ENCODE data around the gene AUTS2. TPM values are rescaled to one million over a fixed set of nuclear protein-coding genes. Genes with fewer than 3 reads are reported as not detected.

AUTS2 gene
- total and polyA plus RNA-seq, 5 donors = 7.0 to 15.4 (median 10.6) TPM

GRCh38 chr7:70334871-70335270, 736.6 kb downstream of the AUTS2 start:
- no peak for DNase-seq
- H3K9me3 ChIP-seq (ENCODE audit: control insufficient read depth, low read length) = no peaks in the 10 kb centered on the region
- 74% methylated on average over 2 of the region's 2 CpGs for WGBS
- no peak overlapping the region for H3K4me3 ChIP-seq (ENCODE audit: low read length)
- H3K27me3 ChIP-seq (ENCODE audit: control insufficient read depth, insufficient read depth) = no peaks in the 10 kb centered on the region
- no peak for ATAC-seq
- intact Hi-C loops (cut with DNase I) = no loop called here
- H3K27ac ChIP-seq (ENCODE audit: low read length) = no peak overlapping the region
- no peaks in the 10 kb centered on the region for H3K4me1 ChIP-seq (ENCODE audit: control insufficient read depth, insufficient read depth, low read length)

GRCh38 chr7:70336536-70336935, 738.3 kb downstream of the AUTS2 start:
- H3K9me3 ChIP-seq (ENCODE audit: control insufficient read depth, low read length) = no peaks in the 10 kb centered on the region
- ATAC-seq (no peak), DNase-seq (no peak)
- H3K27ac ChIP-seq (ENCODE audit: low read length) = no peak overlapping the region
- WGBS = 94% methylated on average over 3 of the region's 3 CpGs
- no peaks in the 10 kb centered on the region for H3K4me1 ChIP-seq (ENCODE audit: control insufficient read depth, insufficient read depth, low read length)
- intact Hi-C loops (cut with DNase I) = no loop called here
- H3K27me3 ChIP-seq (ENCODE audit: control insufficient read depth, insufficient read depth) = no peaks in the 10 kb centered on the region
- no peak overlapping the region for H3K4me3 ChIP-seq (ENCODE audit: low read length)

- intact Hi-C loops (cut with DNase I) = no loop called here
- Histone ChIP-seq H3K9me3 (ENCODE audit: control insufficient read depth, low read length) (no peaks in the 10 kb centered on the region), H3K27ac (ENCODE audit: low read length) (no peak overlapping the region), H3K4me1 (ENCODE audit: control insufficient read depth, insufficient read depth, low read length) (no peaks in the 10 kb centered on the region), H3K27me3 (ENCODE audit: control insufficient read depth, insufficient read depth) (no peaks in the 10 kb centered on the region), H3K4me3 (ENCODE audit: low read length) (no peak overlapping the region)
- DNase-seq = no peak
- no peak for ATAC-seq
- 93% methylated on average over 1 of the region's 1 CpG for WGBS
Observed at GRCh38 chr7:70338015-70338414, 739.7 kb downstream of the AUTS2 start.

GRCh38 chr7:70340236-70340635, 742.0 kb downstream of the AUTS2 start:
- intact Hi-C loops (cut with DNase I) = loop anchor here in 1 of 4 donors (10.0 kb wide), 1 partner anchor 355 kb away; no protein-coding TSS in a partner anchor
- Histone ChIP-seq H3K4me3 (ENCODE audit: low read length) (no peak overlapping the region), H3K27ac (ENCODE audit: low read length) (no peak overlapping the region), H3K4me1 (ENCODE audit: control insufficient read depth, insufficient read depth, low read length) (no peaks in the 10 kb centered on the region), H3K27me3 (ENCODE audit: control insufficient read depth, insufficient read depth) (no peaks in the 10 kb centered on the region), H3K9me3 (ENCODE audit: control insufficient read depth, low read length) (no peaks in the 10 kb centered on the region)
- ATAC-seq (no peak), DNase-seq (no peak)
- WGBS = 94% methylated on average over 3 of the region's 3 CpGs

- 98% methylated on average over 2 of the region's 2 CpGs for WGBS
- no peaks in the 10 kb centered on the region for H3K9me3 ChIP-seq (ENCODE audit: control insufficient read depth, low read length)
- no peaks in the 10 kb centered on the region for H3K27me3 ChIP-seq (ENCODE audit: control insufficient read depth, insufficient read depth)
- H3K4me3 ChIP-seq (ENCODE audit: low read length) = no peak overlapping the region
- intact Hi-C loops (cut with DNase I) = loop anchor here in 1 of 4 donors (10.0 kb wide), 1 partner anchor 353 kb away; no protein-coding TSS in a partner anchor
- ATAC-seq (no peak), DNase-seq (no peak)
- no peak overlapping the region for H3K27ac ChIP-seq (ENCODE audit: low read length)
- no peaks in the 10 kb centered on the region for H3K4me1 ChIP-seq (ENCODE audit: control insufficient read depth, insufficient read depth, low read length)
Observed at GRCh38 chr7:70341446-70341845, 743.2 kb downstream of the AUTS2 start.

- ATAC-seq = no peak
- Histone ChIP-seq H3K4me1 (ENCODE audit: control insufficient read depth, insufficient read depth, low read length) (no peaks in the 10 kb centered on the region), H3K27ac (ENCODE audit: low read length) (no peak overlapping the region), H3K27me3 (ENCODE audit: control insufficient read depth, insufficient read depth) (no peaks in the 10 kb centered on the region), H3K4me3 (ENCODE audit: low read length) (no peak overlapping the region), H3K9me3 (ENCODE audit: control insufficient read depth, low read length) (no peaks in the 10 kb centered on the region)
- intact Hi-C loops (cut with DNase I) = loop anchor here in 1 of 4 donors (10.0 kb wide), 1 partner anchor 351 kb away; no protein-coding TSS in a partner anchor
- DNase-seq = no peak
- 78% methylated on average over 2 of the region's 2 CpGs for WGBS
Observed at GRCh38 chr7:70343519-70343918, 745.2 kb downstream of the AUTS2 start.

- H3K4me1 ChIP-seq (ENCODE audit: control insufficient read depth, insufficient read depth, low read length) = no peaks in the 10 kb centered on the region
- intact Hi-C loops (cut with DNase I) = loop anchor here in 1 of 4 donors (10.0 kb wide), 1 partner anchor 350 kb away; no protein-coding TSS in a partner anchor
- no peak overlapping the region for H3K4me3 ChIP-seq (ENCODE audit: low read length)
- H3K9me3 ChIP-seq (ENCODE audit: control insufficient read depth, low read length) = no peaks in the 10 kb centered on the region
- H3K27ac ChIP-seq (ENCODE audit: low read length) = no peak overlapping the region
- ATAC-seq = no peak
- no peaks in the 10 kb centered on the region for H3K27me3 ChIP-seq (ENCODE audit: control insufficient read depth, insufficient read depth)
- DNase-seq = no peak
- 87% methylated on average over 2 of the region's 2 CpGs for whole genome bisulfite sequencing
Observed at GRCh38 chr7:70344726-70345125, 746.5 kb downstream of the AUTS2 start.

- ATAC-seq (no peak), DNase-seq (no peak)
- H3K4me1 ChIP-seq (ENCODE audit: control insufficient read depth, insufficient read depth, low read length) = no peaks in the 10 kb centered on the region
- no peak overlapping the region for H3K27ac ChIP-seq (ENCODE audit: low read length)
- H3K27me3 ChIP-seq (ENCODE audit: control insufficient read depth, insufficient read depth) = no peaks in the 10 kb centered on the region
- intact Hi-C loops (cut with DNase I) = loop anchor here in 1 of 4 donors (10.0 kb wide), 1 partner anchor 348 kb away; no protein-coding TSS in a partner anchor
- 86% methylated on average over 5 of the region's 5 CpGs for WGBS
- H3K4me3 ChIP-seq (ENCODE audit: low read length) = no peak overlapping the region
- H3K9me3 ChIP-seq (ENCODE audit: control insufficient read depth, low read length) = no peaks in the 10 kb centered on the region
Observed at GRCh38 chr7:70346844-70347462, 748.7 kb downstream of the AUTS2 start.

- intact Hi-C loops (cut with DNase I) = loop anchor here in 1 of 4 donors (10.0 kb wide), 1 partner anchor 347 kb away; no protein-coding TSS in a partner anchor
Observed at GRCh38 chr7:70347463-70348254, 749.4 kb downstream of the AUTS2 start.

GRCh38 chr7:70349031-70349430, 750.8 kb downstream of the AUTS2 start:
- H3K4me3 ChIP-seq (ENCODE audit: low read length) = no peak overlapping the region
- no peaks in the 10 kb centered on the region for H3K27me3 ChIP-seq (ENCODE audit: control insufficient read depth, insufficient read depth)
- 82% methylated on average over 2 of the region's 2 CpGs for WGBS
- no peaks in the 10 kb centered on the region for H3K9me3 ChIP-seq (ENCODE audit: control insufficient read depth, low read length)
- intact Hi-C loops (cut with DNase I) = loop anchor here in 1 of 4 donors (10.0 kb wide), 1 partner anchor 346 kb away; no protein-coding TSS in a partner anchor
- no peak for DNase-seq
- H3K4me1 ChIP-seq (ENCODE audit: control insufficient read depth, insufficient read depth, low read length) = no peaks in the 10 kb centered on the region
- no peak overlapping the region for H3K27ac ChIP-seq (ENCODE audit: low read length)
- peak in 1 of 2 donors; percentile 56 for ATAC-seq

More at GRCh38 chr7:70347463-70348254, 749.4 kb downstream of the AUTS2 start:
- H3K27me3 ChIP-seq (ENCODE audit: control insufficient read depth, insufficient read depth) = no peaks in the 10 kb centered on the region
- H3K4me3 ChIP-seq (ENCODE audit: low read length) = no peak overlapping the region
- no peaks in the 10 kb centered on the region for H3K9me3 ChIP-seq (ENCODE audit: control insufficient read depth, low read length)
- DNase-seq (no peak), ATAC-seq (no peak)
- WGBS = 94% methylated on average over 3 of the region's 3 CpGs
- no peak overlapping the region for H3K27ac ChIP-seq (ENCODE audit: low read length)
- no peaks in the 10 kb centered on the region for H3K4me1 ChIP-seq (ENCODE audit: control insufficient read depth, insufficient read depth, low read length)

- no peak for DNase-seq
- Histone ChIP-seq H3K4me1 (ENCODE audit: control insufficient read depth, insufficient read depth, low read length) (no peaks in the 10 kb centered on the region), H3K4me3 (ENCODE audit: low read length) (no peak overlapping the region), H3K9me3 (ENCODE audit: control insufficient read depth, low read length) (no peaks in the 10 kb centered on the region), H3K27ac (ENCODE audit: low read length) (no peak overlapping the region), H3K27me3 (ENCODE audit: control insufficient read depth, insufficient read depth) (no peaks in the 10 kb centered on the region)
- intact Hi-C loops (cut with DNase I) = loop anchor here in 1 of 4 donors (10.0 kb wide), 1 partner anchor 345 kb away; no protein-coding TSS in a partner anchor
- WGBS = 55% methylated on average over 1 of the region's 1 CpG
- ATAC-seq = peak; percentile 44 to 84
Observed at GRCh38 chr7:70349819-70350218, 751.5 kb downstream of the AUTS2 start.

Measured in right cardiac atrium (tissue), 5 donors.